ES-I3 (cell line): ENCODE results near the gene ADGRB2.

ENCODE experiments used
- H3K36me3 ChIP-seq: 2 replicates; pipeline ENCODE4 v1.6.1; 2013; ENCODE audit warnings: mild to moderate bottlenecking, low read length, control low read depth, moderate library complexity; ENCODE audit not compliant: insufficient read depth
- H3K4me1 ChIP-seq: 2 replicates; pipeline ENCODE4 v1.6.1; 2013; ENCODE audit warnings: mild to moderate bottlenecking, control low read depth, low read length; ENCODE audit not compliant: insufficient read depth
- H3K9ac ChIP-seq: 2 replicates; pipeline ENCODE4 v1.6.1; 2013; ENCODE audit warnings: low read depth, mild to moderate bottlenecking, low read length, moderate library complexity
- H3K9me3 ChIP-seq: 2 replicates; pipeline ENCODE4 v1.6.1; 2013; ENCODE audit warnings: mild to moderate bottlenecking, low read length, moderate library complexity; ENCODE audit not compliant: control insufficient read depth, insufficient read depth

Gene ADGRB2

GRCh38 chr1:31764312-31765040 is at the start of gene ADGRB2:
TSS of gene ADGRB2 (minus strand) at chr1:31764340. CDS start at chr1:31757221, 7,119 bp downstream.
- Histone ChIP-seq H3K36me3 (no peaks in the 10 kb centered on the region), H3K9me3 (no peaks in the 10 kb centered on the region), H3K9ac (peak within 1 kb of the TSS; percentile 55; the same call in 1 of the 2 replicates), H3K4me1 (peaks cover 46% of the 10 kb centered on the region)

GRCh38 chr1:31812158-31812829 is 48.2 kb upstream of the ADGRB2 start:
- Histone ChIP-seq H3K9ac (no peak overlapping the region), H3K9me3 (no peaks in the 10 kb centered on the region), H3K36me3 (no peaks in the 10 kb centered on the region), H3K4me1 (no peaks in the 10 kb centered on the region)

DNA sequence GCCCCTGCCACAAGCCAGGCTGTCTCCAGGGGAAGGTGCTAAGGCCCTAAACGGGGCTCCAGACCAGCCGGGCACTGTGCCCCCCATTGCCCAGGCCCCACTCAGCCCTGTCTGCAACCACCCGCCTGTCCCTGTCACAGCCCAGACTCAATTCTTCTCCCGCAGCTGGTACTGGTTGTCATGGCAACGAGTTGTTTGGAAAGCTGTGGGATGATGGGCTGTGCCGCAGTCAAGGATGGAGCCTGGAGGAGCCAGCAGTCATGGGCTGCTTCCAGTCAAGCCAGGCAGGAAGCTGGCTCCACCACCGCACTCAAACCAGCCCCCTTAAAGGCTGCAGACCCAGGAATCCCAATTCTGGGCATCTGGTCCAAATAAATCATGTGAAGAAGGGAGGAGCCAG is 47.5 kb upstream of the ADGRB2 start:
- Histone ChIP-seq H3K4me1 (no peaks in the 10 kb centered on the region), H3K9ac (no peak overlapping the region), H3K36me3 (no peaks in the 10 kb centered on the region), H3K9me3 (no peaks in the 10 kb centered on the region)

- Histone ChIP-seq H3K9ac (no peak overlapping the region), H3K36me3 (no peaks in the 10 kb centered on the region), H3K9me3 (no peaks in the 10 kb centered on the region), H3K4me1 (no peaks in the 10 kb centered on the region)
Observed at GRCh38 chr1:31809698-31810097, 45.6 kb upstream of the ADGRB2 start.

- H3K9me3 ChIP-seq: no peaks in the 10 kb centered on the region
- no peak overlapping the region for H3K9ac ChIP-seq
- H3K36me3 ChIP-seq: no peaks in the 10 kb centered on the region
- H3K4me1 ChIP-seq: no peaks in the 10 kb centered on the region
Observed at GRCh38 chr1:31807273-31808048, 43.3 kb upstream of the ADGRB2 start.

- Histone ChIP-seq H3K9me3 (no peaks in the 10 kb centered on the region), H3K36me3 (no peaks in the 10 kb centered on the region), H3K4me1 (no peaks in the 10 kb centered on the region), H3K9ac (no peak overlapping the region)
Observed at GRCh38 chr1:31805318-31805717, 41.2 kb upstream of the ADGRB2 start.

DNA sequence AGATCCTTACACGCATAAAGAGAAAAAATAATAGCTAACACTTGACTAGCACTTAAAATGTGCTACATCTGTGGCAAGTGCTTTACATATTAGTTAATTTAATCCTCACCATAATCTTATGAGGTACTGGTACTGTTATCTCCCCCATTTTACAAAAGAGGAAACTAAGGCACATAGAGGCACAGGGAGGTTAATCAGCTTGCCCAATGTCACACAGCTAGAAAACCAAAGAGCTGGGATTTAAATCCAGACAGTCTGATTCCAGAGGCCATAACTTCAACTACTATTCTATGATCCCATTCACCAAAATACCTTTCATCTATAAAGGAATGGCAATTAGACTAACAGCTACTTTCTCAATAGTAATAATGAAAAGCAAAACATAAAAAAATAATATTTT is 40.0 kb upstream of the ADGRB2 start:
- H3K9me3 ChIP-seq: no peaks in the 10 kb centered on the region
- H3K4me1 ChIP-seq: peaks cover 7% of the 10 kb centered on the region; the same call in 1 of the 2 replicates
- no peak overlapping the region for H3K9ac ChIP-seq
- H3K36me3 ChIP-seq: no peaks in the 10 kb centered on the region

- no peaks in the 10 kb centered on the region for H3K9me3 ChIP-seq
- H3K36me3 ChIP-seq: no peaks in the 10 kb centered on the region
- H3K4me1 ChIP-seq: peaks cover 12% of the 10 kb centered on the region; the same call in 1 of the 2 replicates
- H3K9ac ChIP-seq: no peak overlapping the region
Observed at GRCh38 chr1:31803610-31804009, 39.5 kb upstream of the ADGRB2 start.

DNA sequence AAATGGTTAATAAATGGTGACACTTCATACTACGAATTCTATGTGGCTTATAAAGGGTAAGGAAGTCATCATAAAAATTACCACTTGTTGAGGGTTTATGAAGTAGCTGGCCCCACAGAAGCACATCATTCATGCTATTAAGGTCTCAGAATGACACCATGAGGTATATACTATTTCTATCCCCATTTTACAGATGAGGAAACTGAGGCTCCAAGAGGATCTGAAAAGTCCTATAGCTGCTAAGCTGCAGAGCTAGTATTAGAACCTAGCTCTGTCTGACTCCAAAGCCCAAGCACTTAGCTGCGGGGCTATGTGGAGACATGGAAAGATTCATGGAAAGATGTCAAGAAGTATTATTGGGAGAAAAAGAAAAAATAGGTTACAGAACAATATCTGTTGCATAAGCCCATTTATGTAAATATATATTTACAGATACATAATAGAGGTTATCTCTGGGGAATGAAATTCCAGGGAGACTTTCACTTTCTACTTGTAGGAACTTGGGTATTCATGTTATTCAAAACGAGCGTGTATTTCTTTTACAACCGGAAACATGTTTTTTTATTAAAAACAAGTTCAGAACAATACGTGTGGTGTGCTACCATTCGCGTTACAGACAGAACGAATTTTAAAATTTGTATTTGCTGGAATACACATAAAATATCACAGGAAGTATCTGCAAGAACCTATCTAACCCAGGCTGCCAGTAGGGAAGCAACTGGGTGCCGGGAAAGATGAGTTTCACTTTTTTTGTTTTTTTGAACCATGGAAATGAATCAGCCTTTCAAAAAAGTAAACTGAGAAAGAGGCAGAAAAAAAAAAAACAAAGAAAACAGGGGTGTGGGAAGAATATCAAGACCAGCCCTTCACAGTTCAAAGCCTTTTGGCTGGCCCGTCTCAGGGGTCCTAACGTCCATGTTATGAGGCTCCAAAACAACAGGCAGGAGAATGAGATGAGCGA is 38.3 kb upstream of the ADGRB2 start:
- H3K36me3 ChIP-seq: no peaks in the 10 kb centered on the region

DNA sequence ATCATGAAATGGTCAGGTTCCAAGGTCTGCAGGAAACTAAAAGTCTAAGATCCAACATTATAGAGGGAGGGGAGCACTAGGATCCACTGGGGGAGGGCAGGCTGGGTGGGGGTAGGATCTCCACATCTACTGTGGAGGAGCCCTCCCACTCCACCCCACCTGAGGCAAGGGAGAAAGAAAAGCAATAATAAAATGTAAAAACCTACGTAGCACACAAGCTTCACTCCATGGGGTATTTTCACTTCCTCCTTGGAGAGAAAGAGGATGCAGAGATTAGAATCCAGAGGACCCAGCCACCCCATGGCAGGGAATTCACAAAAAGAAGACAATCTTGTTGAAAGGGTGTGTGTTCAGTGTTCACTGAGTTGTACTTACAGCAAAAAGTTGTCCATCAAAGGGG is 37.3 kb upstream of the ADGRB2 start:
- H3K9ac ChIP-seq: no peak overlapping the region
- H3K4me1 ChIP-seq: peaks cover 23% of the 10 kb centered on the region; the same call in 1 of the 2 replicates
- no peaks in the 10 kb centered on the region for H3K36me3 ChIP-seq

More for the DNA sequence above, 38.3 kb upstream of the ADGRB2 start:
- peaks cover 23% of the 10 kb centered on the region; the same call in 1 of the 2 replicates for H3K4me1 ChIP-seq
- no peak overlapping the region for H3K9ac ChIP-seq
- no peaks in the 10 kb centered on the region for H3K9me3 ChIP-seq

DNA sequence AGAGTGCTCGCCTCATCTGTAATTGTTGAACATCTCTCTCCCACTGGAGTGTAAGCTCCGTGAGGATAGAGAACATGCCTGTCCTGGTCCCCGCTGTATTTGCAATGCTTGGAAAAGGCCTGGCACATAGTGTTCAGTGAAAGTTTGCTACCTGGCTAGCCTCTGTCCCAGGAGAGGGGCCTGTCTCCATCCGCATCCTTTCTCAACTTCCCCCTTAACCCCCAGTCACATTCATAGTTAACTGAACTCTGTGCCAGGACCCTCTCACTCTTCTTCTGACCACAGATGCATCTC is 36.5 kb upstream of the ADGRB2 start:
- H3K36me3 ChIP-seq: no peaks in the 10 kb centered on the region
- no peaks in the 10 kb centered on the region for H3K9me3 ChIP-seq
- peaks cover 23% of the 10 kb centered on the region; the same call in 1 of the 2 replicates for H3K4me1 ChIP-seq
- H3K9ac ChIP-seq: no peak overlapping the region

More for the DNA sequence above, 37.3 kb upstream of the ADGRB2 start:
- H3K9me3 ChIP-seq: no peaks in the 10 kb centered on the region

DNA sequence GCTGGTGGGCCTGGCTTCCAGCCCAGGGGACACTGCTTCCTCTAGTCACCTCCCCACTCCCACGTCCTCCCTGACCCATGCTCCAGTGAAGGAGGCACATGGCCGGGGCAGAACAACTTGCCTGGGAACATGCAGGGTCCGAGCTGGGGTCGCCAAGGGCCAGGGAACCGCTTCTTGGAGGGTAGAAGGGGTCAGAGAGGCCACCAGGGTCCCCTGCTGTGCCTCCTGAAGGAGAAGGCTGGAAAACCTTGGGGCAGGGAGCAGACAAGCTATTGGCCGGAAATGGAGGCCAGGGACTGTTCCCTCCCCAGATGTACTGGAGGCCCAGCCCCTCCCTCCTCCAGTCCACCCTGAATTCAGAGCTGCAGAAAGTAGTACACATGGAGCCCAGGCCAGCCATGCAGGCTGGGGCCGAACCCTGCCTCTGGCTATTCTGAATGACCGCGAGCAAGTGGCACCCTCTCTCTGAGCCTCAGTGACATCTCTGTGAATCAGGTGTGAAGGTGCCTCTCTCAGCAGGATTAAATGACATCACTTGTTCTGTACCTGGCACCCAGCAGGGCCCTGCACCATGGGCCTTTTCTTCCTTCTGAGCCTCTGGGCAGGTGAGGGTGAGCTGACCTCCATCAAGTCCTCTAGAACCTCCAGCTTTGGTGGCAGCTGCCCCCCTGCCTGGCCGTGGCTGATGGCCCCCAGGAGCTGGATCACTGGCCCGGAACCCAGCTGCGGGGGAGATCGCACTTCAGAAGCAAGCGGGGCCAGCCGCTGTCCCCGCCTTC is 35.9 kb upstream of the ADGRB2 start:
- peaks cover 23% of the 10 kb centered on the region; the same call in 1 of the 2 replicates for H3K4me1 ChIP-seq
- H3K9ac ChIP-seq: no peak overlapping the region
- H3K9me3 ChIP-seq: no peaks in the 10 kb centered on the region
- no peaks in the 10 kb centered on the region for H3K36me3 ChIP-seq

- H3K4me1 ChIP-seq: peaks cover 23% of the 10 kb centered on the region; the same call in 1 of the 2 replicates
- H3K9me3 ChIP-seq: no peaks in the 10 kb centered on the region
- H3K36me3 ChIP-seq: no peaks in the 10 kb centered on the region
- no peak overlapping the region for H3K9ac ChIP-seq
Observed at GRCh38 chr1:31799196-31799894, 35.2 kb upstream of the ADGRB2 start.
